CD4-positive, alpha-beta T cell treated with Interleukin-12 subunit alpha and Interleukin-12 subunit beta, for 1 hour (primary cell): ENCODE data around the gene CDCP2.
A peak's percentile ranks its signal among the peaks of the same experiment; 100 is the strongest.

ENCODE experiments used
- DNase-seq: peaks from one replicate; pipeline ENCODE4 v3.0.0-alpha.2; 2020

The CDCP2 gene

DNA sequence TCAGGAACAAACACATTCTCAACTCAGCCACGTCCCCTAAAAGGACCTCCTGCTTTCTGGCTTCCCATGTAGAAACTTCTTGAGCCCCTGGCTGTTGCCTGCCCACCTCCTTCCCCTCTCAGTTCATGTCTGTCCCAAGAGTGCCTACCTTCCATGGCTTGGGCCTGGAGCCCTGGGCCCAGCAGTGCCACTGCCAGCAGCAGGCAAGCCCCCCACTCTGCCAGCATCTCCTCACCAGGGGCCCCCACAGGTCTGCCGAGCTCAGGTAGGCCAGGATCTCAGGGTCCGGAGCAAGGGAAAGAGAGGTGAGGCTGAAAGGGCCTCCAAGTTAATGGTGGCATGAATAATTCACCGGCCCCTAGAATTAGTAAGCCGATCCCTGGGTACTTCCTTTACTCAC lies at the start of gene CDCP2:
Gene CDCP2, minus strand, starts transcription at position 305 of the 400 bp plus-strand sequence. Its CDS starts 78 bp downstream, at position 227.
- DNase-seq: no peak

DNA sequence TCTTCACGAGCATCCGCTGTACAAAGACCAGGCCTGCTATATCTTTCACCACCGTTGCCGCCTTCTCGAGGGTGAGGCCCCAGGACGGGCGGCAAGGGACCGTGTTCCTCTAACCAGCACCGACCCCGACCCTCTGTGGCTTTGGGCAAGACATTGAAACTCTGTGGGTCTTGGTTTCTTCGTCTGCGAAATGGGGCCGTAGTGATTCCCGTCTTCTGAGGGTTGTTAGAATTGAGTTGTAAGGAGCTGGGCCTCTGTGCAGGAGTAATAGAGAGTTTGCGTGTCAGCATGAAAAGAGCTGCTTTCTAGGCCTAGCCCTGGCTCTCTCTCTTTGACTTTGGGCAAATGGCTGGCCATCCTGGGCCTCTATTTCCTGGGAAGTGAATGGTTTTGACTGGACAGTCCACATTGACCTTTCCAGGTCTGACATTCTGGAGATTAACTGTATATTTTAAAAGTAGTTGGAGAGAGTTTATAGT lies 47.8 kb upstream of the CDCP2 start:
- no peak for DNase-seq

DNA sequence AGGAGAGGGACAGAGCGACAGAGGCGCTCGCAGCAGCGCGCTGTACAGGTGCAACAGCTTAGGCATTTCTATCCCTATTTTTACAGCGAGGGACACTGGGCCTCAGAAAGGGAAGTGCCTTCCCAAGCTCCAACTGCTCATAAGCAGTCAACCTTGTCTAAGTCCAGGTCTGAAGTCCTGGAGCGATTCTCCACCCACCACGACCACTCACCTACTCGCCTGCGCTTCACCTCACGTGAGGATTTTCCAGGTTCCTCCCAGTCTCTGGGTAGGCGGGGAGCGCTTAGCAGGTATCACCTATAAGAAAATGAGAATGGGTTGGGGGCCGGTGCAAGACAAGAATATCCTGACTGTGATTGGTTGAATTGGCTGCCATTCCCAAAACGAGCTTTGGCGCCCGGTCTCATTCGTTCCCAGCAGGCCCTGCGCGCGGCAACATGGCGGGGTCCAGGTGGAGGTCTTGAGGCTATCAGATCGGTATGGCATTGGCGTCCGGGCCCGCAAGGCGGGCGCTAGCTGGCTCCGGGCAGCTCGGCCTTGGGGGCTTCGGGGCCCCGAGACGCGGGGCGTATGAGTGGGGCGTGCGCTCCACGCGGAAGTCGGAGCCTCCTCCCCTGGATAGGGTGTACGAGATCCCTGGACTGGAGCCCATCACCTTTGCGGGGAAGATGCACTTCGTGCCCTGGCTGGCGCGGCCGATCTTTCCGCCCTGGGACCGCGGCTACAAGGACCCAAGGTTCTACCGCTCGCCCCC lies 47.1 kb upstream of the CDCP2 start, which contains the start of the genes CYB5RL and MRPL37:
Gene CYB5RL, minus strand, starts transcription at position 266 of the 754 bp plus-strand sequence. CDS start 4,414 bp downstream, outside the sequence.
Gene MRPL37, plus strand, starts transcription at position 403 of the 754 bp plus-strand sequence. Its CDS starts 77 bp downstream, at position 480.
- peak; percentile 94 for DNase-seq

DNA sequence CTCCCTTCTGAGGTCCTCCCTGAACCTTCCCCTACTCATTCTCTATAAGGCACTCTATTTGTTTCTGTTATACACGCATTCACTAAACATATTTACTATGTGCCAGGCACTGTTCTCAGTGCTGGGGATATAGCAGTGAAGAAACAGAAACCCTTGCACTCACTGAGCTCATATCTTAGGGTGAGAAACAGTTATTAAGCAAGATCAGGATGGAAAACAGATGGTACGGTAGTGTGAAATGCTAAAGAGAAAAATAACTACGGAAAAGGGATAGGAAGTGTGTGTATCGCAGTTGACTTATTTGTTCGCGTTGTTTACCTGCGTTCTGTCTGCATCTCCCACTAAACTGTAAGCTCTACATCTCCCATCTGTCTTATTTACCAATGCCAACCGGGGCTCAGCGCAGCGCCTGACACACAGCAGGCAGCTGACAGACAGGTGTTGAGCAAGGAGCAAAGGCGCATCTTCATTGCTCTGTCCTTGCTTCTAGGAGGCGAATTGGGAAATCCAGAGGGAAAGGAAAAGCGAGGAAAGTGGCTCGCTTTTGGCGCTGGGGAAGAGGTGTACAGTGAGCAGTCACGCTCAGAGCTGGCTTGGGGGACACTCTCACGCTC lies 46.5 kb upstream of the CDCP2 start:
- DNase-seq: no peak

DNA sequence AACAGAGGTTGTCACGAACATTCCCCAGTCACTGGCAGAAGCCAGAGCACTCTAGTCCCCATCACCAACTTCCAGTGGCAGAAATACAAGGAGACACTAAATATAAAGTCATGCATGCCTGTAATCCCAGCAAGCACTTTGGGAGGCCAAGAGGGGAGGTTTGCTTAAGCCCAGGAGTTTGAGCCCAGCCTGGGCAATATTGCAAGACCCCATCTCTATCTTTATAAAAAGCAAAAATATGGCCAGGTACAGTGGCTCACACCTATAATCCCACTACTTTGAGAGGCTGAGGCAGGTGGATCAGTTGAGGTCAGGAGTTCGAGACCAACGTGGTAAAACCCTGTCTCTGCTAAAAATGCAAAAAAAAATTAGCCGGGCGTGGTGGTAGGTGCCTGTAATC lies 40.7 kb upstream of the CDCP2 start:
- no peak for DNase-seq

DNA sequence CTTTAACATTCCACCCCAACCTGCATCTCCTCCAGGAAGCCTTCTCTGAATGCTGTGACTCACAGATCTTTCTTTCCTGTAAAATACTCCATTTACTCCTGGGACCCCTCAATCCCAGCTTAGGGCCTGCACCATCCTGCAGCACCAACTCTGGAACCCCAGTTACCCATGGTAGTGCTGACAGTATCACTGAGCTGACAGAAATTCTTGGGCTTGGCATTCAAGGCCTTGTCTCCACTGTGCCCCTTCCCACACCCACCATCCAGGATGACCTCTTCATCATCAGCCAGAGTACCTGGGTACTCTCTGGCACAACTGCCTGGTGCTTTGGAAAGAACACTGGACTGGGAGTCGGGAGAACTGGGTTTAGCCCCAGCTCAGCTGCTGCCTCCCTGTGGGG lies 38.7 kb upstream of the CDCP2 start:
- DNase-seq: no peak

DNA sequence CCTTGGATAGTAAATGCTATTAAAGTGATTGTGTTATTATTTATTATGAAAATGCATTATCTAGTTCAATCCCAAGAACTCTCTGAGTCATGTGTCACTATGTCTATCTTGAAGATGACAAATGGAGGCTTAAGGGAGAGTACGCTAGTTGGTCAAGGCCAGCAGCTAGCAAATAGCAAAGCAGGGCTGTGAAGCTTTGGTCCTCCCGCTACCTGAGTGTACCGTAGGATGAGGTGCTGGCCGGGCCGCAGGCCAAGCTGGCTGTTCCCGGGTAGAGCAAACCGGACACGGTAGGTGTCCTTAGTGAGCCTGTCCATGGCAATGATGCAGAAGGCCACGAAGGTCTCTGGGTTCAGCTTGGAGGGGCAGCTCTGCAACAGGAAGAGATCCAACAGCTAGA lies 37.7 kb upstream of the CDCP2 start:
- DNase-seq: no peak

DNA sequence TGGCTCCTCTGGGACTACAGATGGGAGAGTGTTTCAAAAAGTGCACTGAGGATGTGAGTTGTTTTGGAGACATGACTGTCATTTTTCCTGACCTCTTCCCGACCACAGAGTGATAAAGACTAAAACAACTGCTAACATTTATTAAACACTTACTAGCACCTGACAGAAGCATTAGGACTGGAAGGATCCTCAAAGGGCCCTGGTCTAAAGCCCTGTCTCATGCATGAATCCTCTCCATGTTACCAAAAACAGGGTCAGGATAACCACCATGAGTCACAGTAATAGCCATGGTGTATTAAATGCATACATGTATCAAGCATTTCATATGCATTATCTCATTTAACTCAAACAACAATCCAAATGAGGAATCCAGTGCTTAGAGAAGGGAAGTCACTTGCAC lies 35.5 kb upstream of the CDCP2 start:
- DNase-seq: no peak

DNA sequence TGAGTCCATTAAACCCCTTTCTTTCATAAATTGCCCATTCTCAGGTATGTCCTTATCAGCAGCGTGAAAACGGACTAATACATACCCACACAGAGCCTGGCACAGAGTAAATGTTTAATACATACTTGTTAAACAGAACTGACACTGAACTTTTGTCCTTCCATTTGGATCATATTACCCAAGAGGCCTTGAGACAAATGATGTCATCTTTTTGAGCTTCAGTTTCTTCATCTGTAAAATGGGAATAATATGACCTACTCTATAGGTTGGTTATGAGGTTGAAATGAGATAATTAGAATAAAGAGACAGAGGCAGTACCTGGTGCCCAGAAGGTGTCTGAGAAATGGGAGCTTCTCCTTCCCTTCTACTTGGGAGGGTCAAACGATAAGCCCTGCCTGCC lies 33.3 kb upstream of the CDCP2 start:
- no peak for DNase-seq

DNA sequence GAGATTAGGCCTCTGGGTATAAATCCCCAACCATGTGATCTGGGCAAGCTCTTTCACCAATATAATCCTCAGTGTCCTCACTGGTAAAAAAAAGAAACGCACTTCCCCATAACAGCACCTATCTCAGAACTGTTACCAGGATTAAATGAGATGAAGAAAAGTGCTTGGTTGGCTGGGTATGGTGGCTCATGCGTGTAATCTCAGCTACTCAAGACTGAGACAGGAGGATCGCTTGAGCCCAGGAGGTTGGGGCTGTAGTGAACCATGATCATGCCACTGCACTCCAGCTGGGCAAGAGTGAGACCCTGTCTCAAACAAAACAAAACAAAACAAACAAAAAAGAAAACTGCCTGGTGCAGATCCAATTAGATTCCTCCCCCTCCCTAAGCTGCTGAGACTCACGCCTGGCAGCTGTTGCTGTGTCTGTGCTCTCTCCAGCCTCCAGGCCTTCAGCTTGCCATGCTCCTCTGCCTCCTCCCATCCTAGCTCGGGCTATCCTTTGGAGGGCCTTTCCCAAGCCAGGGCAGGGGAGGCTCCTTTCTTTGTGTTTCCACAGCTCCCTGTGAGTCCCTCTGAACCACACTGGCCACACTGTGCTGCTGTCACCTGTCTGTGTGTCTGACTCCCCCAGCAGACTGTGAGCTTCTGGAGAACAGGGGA lies 28.0 kb upstream of the CDCP2 start:
- DNase-seq: no peak

DNA sequence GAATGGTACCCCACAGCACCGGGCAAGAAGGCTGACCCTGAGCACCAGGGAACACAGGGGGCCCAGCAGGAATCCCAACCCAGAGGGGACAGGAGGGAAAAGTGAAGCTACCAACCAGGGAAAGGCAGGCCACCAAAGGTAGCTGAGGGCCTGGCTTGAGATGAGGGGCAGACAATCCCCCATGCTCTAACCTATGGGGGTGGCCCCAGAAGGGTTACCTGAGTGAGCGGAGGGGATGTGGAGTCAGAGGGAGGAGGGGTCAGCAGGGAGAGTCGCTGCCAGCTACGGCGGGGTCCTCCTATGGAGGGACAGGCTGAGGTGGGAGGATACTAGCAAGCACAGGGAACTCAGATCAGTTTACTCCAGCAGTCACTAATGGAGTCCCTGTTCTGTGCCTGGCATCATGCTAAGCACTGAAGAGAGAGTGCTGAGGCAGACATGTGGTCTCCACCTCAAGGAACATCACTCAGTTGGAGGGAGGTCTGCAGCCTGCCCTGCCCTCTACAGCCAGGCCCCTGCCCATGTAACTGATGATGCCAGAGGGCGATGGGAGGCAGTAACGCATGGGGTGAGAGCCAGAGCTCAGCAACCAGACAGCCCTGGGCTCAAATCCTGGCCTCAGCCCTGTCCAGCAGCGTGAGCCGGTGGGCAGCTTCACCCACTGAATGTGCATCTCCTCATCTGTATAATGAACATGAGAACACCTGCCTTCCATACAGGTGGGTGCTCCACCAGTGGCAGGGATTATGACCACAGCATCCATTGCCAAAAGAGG lies 25.7 kb upstream of the CDCP2 start:
- no peak for DNase-seq

DNA sequence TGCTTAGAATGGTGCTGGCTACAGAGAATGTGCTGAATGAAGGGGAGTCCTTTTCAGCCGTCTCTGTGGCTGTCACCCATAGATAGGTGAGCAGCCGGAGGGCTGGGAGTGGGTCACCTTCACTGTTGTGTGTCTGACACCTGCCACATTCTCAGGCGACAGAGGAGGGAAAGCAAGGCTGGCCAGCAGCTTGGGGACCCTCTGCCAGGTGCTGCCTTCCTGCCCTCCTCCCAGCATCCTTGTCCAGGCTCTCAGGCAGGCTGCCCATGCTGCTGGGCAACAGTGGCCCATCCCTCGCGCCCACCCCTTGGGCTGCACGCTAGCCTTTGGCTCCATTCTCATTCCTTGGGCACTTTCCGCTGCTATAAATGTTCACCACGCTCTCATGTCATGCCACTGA lies 24.9 kb upstream of the CDCP2 start:
- DNase-seq: no peak

DNA sequence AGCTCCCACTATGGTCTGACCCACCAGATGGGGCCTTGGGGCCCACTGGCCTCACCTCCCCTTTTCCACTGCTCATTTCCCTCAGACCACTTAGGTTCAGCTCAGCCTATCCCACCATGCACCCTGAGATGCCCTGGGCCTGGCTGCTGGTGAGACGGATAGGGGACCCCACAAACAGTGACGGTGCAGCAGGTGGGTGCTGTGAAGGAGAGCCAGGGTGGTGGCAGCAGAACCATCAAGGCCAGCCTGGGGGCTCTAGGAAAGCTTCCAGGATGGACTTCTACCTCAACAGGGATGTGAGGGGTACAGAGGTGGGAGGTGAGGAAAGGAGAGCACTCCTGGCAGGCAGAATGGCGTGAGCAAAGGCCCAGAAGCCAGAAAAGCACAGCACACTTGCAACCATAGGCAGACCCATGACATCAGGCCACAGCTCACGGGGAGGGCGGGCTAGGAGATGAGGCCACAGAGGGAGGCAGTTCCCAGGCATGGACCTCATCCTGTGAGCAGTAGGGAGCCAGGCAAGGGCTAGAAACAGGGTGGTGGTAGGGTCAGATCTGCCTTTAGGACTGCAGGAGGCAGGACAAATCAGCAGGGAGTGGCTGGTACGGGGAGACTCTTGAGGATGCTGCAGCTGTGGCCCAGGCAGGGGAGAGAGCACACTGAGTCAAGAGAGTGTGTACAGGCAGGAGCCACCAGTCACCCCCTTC lies 24.0 kb upstream of the CDCP2 start:
- DNase-seq: no peak

DNA sequence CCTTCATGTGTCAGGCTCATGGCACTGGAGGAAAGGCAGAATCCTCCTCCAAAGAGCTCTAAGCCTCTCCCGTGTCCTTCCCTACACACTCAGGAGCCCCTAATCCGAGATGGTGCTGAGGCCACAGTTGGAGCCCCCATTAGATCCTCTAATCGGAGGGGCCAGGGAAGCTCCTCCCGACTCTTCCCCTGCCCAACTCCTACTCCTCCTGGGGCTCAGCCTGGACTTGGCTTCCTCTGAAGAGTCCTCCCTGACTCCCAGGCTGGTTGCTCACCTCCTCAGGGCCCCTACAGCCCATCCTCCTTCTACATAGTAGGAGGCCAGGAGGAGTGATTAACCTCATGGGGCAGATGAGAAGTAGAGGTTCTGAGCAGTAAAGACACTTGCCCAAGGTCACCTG lies 21.3 kb upstream of the CDCP2 start:
- no peak for DNase-seq

DNA sequence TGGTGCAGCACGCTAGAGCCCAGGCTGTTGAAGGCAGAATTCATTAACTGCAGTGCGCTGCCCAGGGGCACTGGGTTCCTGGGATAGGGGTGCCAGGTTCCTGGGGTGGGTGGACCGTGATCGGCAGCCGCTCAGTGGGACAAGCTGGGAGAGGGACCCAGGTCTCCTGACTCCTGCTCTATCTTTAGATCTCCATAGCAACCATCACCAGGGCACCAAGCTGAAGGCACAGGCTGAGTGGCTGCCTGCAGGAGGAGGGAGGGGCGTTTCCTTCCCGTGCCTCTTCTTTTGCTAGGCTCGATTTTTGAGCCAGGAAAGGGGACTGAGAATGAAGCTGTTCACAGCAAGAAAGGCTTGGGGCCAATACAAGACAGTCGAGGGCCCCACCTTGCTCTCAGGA lies 20.9 kb upstream of the CDCP2 start:
- no peak for DNase-seq

DNA sequence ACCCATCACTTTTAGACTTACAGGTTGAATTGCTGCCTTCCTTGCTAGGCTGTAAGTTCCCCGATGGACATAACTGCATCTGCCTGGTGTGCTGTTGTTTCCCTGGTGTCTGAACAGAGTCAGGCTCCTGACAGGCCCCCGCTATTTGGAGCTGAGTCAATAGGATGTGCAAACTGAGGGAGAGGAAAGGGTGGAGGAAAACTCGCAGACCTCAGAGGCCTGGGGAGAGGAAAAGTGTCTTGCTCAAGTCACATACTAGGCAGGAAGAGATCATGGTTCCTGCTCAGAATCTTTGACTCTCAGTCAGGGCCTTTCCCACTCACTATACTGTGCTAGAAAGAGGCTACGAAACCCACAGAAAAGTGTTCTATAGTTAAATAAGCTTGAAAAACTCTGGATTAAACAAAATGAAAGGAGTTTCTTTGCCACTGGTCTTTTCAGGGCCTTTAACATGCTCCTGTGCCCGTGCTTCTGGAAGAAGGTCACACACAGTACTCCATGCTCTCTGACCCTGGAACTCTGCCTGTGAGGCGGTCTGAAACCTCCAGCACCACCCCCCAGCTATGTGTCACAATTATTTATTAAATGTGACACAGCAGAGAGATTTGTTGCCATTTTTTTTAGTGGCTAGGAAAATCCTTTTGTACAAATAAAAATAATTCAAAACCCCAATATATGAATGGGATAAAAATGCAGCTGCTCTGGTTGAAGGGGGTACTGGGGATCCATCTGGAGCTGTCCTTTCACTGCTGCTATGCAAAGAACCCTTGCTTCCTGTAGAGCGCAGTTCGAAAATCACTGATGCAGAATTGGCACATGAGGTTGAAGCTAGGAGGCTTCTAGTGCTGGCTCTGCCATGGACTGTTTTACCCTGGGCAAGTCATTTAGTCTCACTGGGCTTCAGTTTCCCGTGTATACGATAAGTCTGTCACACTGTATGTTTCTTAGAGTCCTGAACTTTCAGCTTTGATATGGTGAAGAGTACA lies 20.1 kb upstream of the CDCP2 start:
- DNase-seq: no peak

DNA sequence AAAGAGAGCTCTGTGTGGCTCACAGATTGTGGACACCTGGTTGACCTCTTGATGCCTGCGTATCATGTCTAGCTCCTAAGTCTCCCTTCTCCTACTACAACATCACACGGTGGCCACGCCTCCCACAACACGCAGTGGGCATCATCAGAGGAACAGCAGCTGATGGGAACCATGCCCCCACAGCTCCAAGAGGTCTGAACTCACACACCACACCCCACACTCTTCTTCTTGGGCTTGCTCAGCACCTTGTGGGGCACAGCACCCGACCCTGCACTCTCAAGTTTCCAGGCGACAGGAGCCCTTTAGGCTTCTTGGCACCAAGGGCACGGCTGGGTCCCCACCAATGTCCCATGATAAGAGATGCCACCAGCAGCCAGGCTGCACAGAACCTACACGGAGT lies 18.8 kb upstream of the CDCP2 start:
- no peak for DNase-seq

DNA sequence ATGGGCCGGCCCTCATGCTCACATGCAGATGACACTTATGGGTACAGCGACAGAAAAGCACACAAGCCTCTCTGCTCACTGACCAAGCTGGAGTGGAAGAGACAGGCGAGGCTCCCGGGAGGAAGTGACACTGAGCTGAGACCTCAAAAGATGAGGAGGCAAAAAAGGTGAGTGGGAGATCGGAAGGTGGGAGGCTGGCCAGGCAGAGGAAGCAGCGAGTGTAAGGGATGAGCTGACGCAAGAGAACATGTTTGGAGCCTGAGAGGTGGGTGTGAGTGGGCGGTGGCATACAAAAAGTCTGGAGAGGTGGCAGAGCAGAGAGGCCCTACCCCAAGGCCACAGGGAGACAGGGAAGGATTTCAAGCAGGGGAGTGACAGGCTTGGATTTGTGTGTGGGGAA lies 18.2 kb upstream of the CDCP2 start:
- no peak for DNase-seq

DNA sequence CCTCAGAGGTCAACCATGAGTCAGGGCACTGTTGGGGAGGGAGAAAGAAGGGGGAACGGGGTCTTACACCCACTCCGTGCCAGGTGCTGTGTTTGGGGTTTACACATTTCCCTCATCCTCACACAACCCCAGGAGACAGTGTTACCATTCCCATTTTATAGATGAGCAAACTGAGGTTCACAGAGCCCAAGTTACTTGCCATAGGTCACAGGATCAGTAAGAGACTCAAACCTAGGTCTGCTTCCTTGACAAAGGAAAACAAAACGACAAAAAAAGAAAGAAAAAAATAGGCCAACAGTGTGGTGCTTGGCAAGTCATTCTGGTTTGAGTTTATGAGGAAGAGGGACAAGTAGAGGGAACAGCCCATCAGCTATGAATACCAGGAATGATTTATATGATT lies 16.3 kb upstream of the CDCP2 start:
- DNase-seq: no peak

DNA sequence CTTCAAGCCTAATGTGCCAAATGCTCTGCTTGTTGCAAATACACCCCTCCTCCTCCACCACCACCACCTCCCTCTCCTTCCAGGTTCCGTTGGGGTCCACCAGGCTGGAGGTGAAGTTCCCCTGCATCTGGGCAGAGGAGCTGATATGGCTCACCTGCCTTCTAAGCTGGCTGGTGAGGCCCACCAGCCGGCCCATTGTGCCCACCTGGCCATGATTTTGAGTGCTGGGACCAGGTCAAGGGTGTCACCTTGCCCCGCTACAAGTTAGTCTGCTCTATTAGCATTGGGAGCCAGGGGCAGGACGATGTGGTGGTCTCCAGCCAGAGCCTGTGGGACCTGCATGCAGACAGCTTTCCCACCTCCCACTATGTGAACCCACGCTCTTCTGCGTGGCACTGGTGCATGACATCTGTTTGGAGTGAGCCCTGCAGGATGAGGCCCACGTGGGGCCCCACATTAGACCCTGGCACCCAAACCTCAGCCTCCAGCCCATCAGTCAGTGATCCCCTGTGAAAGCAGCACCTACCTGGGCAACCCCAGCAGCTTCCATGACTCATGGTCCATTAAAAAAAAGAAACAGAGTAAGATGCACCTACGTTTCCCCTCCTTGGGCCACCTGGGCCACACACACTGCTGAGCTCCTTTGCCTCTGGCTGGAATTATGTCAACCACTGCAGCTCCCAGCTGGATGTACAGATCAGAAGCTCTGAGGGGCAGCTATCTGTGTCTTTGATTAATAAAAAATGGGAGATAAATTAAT lies 15.6 kb upstream of the CDCP2 start:
- DNase-seq: no peak
